GM21576 (cell line): ENCODE data around the gene GRP.

Experiments used
- ATAC-seq: cut with Tn5 transposase; IDR thresholded peaks from one replicate; pipeline ENCODE4 v1.9.1; 2021; ENCODE audit warnings: mild to moderate bottlenecking, moderate library complexity; ENCODE audit not compliant: unreplicated experiment

Gene GRP

DNA sequence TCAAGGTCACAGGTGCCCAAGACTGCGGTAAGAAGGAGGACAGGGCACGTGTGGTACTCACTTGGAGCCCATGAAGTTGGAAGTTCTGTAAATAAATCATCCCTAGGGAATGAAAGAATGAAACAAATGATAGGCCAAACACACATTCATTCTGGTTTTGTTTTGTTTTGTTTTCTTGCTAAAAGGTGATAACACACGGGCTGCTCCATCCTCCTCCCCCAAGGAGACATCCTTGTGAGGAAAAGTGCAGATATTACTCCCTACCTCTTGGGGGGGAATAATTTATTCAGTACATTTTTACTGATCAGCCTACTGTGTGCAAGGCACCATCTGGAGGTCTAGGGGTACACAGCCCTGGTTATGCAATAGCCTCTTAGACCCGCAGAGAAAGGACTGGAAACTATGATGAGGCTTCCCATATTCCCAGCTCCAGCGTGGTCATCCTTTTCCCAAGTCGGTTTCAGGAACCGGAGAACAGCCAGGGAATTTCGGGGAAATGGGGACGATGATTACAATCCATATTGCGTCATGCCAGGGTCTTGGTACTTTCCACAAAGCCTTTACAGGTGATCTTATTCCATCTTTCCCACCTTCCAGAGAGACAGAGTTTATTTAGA lies 47.0 kb downstream of the GRP start:
- ATAC-seq = no peak

DNA sequence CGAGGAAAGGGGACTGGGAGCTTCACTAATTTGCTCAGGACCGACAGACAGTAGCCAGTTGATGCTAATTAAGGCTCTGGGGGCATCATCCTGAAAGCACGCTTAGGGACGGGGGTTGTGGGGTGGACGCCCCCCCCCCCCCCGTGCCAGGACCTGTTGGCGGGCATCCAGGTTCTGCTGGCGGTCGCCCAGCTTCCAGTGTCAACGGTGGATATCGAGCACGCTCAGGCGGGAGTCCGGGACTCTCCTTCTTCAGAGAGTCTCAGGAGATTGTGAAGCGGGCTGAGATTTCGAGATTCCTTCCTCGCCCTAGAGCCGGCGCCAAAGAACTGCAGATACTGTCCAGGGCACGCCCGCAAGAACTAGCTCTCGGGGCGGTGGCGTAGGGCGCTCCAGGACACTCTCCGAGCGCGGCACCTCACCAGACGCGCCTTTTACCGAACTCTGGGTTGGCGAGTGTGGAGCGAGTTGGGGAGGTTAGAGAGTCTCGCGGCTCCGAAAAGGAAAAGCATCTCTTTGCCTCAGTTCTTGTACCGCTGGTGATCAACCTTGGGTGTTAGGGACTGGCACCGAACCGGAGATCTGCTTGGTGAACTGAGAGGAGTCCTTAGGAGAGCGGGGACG lies 47.7 kb downstream of the GRP start:
- ATAC-seq = no peak

DNA sequence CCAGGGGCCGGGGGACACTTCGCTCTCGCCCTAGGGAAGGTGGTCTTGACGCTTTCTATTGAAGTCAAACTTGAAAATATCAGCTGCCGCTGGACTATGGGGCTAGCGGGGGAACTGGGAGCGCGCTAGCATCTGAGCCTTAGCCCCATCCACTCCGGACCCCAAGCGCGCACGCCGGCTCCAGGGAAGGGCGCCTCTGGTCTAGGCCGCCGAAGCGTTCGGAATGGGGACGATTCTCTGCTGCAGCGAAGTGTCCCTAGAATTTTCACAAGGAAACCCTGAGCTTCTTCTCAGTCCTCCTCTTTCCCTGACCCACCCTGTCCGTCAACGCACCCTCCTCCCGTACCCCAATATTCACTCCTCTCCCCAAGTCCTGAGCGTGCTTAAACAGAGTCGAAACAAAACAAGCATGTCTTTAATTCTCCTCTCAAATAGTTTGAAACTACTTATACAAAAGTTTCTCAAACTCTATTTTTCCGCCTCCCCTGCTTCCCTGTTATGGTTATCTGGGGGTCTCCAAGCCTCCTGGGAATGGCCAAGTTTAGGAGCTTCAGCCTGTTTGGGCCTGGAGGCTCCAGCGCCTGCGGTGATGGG lies 48.3 kb downstream of the GRP start:
- ATAC-seq = no peak

DNA sequence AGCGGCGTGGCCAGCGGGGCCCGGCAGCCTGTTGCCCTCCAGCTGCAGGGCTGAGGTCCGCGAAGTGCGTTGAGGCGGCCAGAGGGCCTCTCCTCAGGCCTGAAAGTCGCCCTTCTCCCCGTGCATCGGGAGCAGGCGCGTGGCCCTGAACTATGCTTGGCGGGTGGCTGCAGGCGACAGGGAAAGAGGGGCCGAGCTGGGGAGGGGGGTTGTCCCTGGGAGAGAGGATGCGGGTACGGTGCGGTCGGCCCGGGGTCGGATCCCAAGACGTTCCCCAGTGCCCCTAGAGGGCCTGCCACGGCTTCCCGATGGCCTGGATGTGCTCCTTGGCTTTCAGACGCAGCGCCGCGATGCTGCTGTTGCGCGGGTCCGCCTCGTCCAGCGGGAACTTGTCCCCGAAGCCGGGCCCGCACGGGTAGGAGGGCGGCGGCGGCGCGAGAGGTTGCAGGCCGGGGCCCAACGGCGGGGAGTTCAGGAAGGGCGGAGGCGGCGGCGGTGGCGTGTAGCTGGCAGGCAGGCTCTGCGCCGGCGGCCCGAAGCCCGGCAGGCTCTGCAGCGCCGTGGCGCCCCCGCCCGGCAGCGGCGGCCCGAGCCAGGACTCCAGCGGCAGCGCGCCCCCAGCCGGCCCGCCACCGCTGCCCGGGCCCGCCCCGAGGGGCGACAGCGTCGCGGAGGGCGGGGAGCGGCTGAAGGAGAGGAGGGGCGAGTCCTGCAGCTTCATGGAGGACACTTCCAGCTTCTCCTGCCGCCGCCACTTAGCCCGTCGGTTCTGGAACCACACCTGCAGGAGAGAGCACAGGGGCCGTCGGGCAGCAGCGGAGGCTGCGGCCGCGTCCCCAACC lies 49.0 kb downstream of the GRP start:
- ATAC-seq = peak; percentile 49

DNA sequence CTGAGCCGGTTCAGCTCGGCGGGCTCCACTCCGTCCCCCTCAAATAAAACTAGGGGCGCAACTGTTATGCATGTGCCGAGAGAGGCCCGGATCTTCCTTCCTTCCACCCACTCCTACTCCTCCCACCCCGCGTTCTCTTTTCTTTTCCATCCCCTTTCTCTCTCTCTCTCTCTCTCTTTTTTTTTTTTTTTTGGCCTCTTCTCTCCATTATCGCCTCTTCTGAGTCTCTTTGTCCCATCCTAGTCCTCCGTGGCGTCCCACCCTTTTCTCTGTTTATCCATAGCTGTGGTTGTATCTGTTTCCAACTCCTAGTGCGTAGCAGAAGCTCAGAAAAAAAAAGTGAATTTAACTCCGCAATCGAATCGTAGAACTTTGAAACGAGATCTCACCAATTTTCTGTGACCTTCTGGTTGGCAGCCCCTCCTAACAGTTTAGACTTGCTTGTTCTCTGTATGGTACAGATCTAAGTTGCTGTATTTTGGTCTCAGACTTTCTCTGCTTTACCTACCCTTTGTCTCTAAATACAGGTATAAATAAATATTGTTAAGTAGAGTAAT lies 49.7 kb downstream of the GRP start:
- no peak for ATAC-seq

DNA sequence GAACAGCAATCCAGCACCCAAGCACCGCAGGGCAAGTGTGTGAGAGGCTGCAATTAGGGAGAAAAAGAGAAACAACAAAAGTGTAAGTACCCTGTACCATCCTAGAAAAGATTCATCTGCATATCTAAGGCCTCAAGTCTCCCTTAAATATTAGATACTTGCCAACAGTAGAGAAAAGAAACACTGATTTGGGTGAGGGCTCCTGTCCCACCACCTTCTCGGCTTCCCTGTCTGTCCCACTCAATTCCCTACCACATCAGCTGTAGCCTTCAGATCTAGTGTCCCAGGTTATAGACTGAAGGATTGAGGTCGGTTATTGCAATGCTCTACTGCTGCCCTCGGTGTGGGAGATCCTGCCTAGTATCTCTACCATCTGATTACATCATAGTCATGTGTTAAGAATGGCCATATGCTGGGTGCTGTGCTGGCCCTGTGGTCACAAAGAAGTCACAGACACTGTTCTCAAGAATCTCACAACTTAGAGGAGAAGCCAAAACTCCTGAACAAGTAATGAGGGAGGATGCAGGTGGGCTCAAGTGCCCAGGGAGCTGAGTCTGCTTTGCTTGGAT lies 50.8 kb downstream of the GRP start:
- no peak for ATAC-seq

DNA sequence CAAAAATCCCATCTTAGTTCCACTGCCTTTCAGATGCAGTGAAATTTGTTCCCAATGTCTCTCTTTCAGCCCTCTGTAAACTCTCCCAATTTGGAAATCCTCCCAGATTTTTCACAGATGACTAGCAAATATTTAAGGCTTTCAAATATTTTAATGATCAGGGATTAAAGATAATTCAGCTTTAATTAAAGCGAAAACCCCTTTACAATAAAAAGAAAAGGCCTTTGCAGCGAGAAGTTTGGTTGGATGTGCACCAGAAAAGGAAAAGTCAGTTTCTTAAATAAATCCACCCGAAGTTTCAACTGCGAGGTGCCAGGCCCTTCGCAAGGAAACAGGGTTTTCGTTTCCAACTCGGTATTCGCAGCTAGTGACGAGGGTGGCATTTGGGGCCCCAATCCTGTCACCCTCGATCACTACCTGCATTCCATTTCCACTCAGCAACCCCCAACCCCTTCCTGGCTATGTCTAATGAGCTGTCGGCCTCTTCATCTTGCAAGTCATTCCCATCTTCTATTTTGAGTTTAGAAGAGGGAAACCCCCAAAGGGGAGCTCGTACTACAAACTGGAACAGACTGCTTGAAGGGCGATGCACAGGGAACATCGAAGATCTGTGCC lies 51.8 kb downstream of the GRP start:
- ATAC-seq = no peak

DNA sequence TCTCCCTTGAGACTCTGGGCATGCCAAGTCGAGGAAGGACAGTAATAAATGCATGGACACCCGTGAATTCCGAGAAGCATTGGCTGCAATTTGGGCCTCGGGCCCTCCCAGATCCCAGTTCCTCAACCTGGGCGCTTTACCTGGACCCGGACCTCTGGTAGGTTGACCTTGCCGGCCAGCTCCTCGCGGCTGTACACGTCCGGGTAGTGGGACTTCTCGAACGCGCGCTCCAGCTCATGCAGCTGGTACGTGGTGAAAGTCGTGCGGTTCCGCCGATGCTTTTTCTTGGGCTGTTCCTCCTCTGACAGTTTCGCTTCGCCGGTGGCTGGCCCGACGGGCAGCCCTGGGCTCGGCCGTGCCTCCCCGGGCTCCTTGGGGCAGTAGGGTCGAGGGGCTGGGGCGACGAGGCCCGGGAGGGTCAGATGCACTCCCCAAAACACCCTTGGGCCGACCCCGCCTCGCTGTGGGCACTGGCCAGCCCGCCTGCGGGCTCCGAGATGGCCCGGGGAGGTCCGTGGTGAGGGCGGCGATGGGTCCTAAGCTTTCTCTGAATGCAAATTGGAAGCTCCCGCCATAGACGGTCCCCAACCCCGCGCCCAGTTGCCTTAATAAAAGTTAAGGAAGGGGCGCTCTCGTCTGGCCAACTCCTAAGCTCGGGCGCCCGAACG lies 52.4 kb downstream of the GRP start:
- no peak for ATAC-seq

DNA sequence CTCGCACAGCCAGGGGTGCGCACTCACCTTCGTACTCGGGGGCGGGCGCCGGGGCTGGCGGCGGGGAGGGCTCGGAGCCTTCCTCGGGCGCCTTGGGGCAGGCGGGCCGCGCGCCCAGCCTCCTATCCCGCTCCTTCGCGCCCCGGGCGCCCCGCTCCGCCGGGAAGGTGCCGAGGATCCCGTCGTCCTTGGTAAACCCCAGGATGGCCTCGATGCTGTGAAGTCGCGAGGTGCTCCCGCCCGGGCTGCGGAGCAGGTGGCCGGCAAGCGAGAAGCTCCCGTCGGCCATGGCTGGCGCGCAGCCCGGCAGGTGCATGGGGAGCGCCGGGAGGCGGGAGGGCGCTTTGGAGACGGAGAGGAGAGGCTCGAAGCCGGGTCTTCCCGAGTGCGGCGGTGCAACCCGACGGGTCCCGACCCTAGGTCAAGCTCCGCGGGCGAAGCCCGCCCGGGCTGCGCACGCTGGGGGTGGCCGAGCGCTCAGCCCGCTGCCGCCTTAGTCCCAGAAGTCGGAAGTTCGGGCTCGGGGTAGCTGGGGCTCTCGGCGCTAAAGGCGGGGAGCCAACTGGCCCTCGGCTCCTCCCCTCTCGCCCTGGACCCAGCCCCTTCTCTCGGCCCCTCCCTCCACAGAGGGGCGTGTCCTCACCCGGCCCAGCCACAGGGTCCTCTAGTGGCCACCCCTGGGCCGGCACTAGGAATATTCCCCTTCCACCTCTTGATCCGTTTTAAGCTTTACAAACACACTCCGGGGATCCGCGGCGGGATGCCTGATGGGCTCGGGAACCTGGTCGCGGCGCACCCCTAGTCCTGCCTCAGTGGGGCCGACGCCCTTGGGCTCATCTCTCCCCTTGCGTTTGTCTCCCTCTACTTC lies 53.2 kb downstream of the GRP start, which contains the start of gene RAX:
Gene RAX, minus strand, starts transcription at position 564 of the 868 bp plus-strand sequence. Its CDS starts 248 bp downstream, at position 316.
- ATAC-seq = peak; percentile 68

DNA sequence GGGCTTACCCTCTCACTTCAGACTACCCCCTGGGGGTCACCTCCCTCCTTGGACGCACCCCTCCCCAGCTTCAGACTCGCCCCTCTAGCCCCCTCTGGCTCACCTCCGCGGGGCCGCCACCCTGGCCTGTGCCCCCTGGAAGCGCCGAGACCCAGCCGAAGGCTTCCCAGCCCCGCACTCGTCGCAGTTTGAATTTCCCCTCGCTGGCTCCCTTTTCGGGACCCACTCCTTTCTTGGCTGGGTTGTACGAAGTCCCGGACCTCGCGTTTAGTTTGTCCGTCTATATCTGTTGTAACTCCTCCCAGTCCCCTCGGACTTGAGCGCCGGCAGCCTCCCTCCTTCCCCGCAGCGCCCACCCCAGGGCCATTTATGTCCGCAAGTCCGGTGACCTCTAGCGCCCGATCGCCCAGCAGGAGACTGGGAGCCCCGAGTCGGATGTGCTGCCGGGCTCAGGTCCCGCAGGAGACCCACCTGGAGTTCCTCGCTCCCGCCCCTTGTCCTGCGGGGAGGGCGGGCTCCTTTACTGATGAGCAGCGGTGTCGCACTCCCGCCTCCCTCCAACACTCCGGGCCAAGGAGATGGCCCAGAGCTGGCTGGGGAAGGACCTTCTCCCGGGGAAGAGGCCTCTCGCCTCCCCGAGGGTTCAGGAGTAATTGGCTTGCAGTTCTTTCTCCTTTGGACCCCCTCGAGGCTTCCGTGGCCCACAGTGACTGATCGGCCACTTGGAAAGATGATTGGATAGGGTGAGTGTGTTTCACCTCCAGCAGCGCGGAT lies 54.0 kb downstream of the GRP start:
- no peak for ATAC-seq

DNA sequence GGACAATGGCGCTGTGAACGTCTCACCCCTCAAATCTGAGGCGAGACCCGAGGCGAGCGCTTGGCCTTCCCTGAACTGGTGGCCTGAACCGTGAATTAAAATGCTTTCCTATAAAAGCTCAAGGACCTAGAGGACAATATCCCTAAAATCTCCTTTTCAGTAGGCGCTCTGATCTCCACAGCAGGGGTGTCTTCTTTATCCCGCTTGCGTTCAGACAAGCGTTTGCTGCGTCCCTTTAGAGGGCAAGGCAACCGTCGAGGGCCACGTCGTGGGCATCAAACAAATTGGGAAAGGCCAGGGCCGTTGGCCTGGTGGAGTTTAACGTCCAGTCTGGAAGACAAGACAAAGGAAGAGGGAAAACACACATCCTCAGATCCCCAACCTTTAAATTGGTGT lies 54.6 kb downstream of the GRP start:
- no peak for ATAC-seq

DNA sequence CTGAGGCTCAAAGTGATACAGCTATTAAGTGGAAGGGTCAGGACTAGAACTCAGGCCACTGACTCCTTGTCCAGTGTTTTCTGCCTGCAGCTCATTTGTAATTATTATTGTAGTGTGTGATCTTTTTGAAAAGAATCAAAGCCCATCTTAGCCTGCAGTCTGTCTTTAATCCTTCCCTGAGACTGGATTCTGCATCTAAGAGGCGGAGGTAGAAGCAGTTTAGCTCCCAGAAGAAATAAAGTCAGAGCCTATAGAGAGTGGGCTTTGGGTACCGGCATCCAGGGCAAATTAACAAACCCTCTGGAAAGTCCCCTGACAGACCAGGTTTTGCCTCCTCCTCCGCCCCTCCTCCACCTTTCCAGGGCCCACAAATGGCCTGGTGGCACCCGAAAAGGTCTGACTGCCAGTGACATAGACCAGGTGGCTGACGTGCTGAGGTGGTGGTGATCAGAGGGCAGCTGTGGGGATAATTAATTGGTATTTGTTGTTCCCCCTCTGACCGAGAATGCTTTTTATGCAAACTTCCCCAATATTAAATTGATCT lies 55.5 kb downstream of the GRP start:
- ATAC-seq = no peak

DNA sequence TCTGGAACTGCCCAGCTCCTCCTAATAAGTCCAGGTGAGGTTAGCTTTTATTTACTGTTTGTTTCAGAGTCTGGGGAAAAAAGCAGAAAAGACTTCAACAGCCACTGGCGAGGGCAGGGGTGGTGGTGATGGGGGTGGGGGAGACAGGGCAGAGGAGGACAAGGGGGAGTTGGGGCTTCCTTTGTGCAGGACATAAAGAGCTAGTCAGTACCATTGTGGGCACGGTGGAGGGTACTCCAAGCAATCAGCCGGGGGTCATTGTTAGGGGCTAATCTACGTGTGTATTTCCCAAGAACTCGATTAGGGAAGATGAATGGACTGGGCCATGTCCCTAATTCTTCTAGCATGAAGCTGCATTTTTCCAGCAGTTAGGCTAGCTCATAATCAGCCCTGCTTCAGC lies 56.1 kb downstream of the GRP start:
- ATAC-seq = no peak

DNA sequence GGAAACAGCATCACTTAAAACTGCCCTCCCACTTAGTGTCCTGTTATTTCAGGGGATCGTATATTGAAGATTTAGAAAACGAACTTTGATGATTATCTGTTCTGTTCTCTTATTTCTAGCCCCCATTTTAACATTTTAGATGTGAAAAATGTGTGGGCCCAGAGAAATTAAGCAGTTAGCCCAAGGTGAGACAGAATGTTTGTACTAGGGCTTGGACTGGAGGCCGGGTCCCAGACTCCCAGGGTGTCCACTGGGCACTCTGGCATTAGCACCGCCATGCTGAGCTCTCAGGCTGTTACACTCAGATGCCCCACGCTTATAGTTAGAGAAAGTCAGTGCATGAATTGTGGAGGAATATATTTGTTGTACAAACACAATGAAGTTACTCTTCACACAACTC lies 58.8 kb downstream of the GRP start:
- no peak for ATAC-seq

DNA sequence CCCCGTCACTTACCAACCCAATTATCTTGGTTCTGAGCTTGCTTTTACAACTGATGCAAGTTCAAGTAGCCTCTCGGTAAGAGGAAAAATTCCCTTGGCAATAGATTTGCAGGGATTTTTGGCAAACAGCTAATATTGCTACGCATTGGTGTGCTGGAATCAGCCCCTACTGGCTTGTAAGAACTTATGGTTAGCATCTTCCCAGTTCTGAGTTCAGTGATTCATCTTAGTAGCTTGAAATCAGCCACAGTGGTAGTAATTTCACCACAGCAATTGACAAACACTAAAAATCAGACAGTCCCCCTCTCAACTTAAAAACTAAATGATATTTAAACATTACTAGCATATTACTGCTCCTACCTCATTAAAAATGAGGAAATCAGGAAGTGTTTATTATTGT lies 59.2 kb downstream of the GRP start:
- ATAC-seq = no peak

DNA sequence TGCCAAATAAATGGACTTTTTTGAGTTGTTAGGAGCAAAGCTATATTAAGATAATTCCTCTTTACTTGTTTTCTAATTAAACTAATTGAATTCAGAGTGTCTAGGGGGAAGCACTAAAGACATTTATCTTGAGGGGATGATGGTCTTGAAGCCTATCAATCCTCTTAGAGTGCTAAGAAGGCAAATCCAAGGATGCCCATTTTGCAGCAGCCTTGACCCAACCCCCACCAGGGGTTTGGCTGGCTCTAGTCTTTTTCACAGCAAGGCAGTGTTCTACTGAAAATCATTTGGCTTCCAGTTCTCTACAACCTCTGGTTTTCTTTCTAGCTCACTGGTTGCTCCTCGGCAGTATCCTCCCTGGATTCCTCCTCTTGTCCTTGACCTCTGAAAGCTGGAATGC lies 59.8 kb downstream of the GRP start:
- no peak for ATAC-seq
